SK-N-SH (cell line): ENCODE results near the gene B3GALT5.

Experiments used
- CTCF ChIP-seq: fragments of 200-600 bp; sonication (generic); IDR thresholded peaks from 2 replicates; pipeline ENCODE4 v1.6.1; 2017; ENCODE audit warnings: antibody characterized with exemption, mild to moderate bottlenecking, moderate library complexity
- POLR2AphosphoS5 ChIP-seq: IDR thresholded peaks from 2 replicates; pipeline ENCODE4 v1.6.1; 2012; ENCODE audit warnings: low read depth, low read length
- SMC3 ChIP-seq: IDR thresholded peaks from 2 replicates; pipeline ENCODE4 v1.6.1; 2012; ENCODE audit warnings: low read depth, low read length, improper control_type of control experiment
- YY1 ChIP-seq: IDR thresholded peaks from 2 replicates; pipeline ENCODE4 v1.4.0; 2012; ENCODE audit warnings: low read depth, mild to moderate bottlenecking
- TF ChIP-seq, protein P1 (sequence below): fragments of 150-350 bp; IDR thresholded peaks from 2 replicates; pipeline ENCODE4 v1.6.1; 2017; ENCODE audit warnings: antibody characterized with exemption, low read length, low read depth, borderline replicate concordance
- TF ChIP-seq, protein P2 (sequence below): IDR thresholded peaks from 2 replicates; pipeline ENCODE4 v1.4.0; 2012; ENCODE audit warnings: low read depth, borderline replicate concordance

GRCh38 chr21:39673736-39674135 lies 61.0 kb downstream of the B3GALT5 start:
- TF ChIP-seq, protein P1, sequence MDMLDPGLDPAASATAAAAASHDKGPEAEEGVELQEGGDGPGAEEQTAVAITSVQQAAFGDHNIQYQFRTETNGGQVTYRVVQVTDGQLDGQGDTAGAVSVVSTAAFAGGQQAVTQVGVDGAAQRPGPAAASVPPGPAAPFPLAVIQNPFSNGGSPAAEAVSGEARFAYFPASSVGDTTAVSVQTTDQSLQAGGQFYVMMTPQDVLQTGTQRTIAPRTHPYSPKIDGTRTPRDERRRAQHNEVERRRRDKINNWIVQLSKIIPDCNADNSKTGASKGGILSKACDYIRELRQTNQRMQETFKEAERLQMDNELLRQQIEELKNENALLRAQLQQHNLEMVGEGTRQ = no peak
- no peak for TF ChIP-seq POLR2AphosphoS5
- TF ChIP-seq YY1 = no peak
- TF ChIP-seq, protein P2, sequence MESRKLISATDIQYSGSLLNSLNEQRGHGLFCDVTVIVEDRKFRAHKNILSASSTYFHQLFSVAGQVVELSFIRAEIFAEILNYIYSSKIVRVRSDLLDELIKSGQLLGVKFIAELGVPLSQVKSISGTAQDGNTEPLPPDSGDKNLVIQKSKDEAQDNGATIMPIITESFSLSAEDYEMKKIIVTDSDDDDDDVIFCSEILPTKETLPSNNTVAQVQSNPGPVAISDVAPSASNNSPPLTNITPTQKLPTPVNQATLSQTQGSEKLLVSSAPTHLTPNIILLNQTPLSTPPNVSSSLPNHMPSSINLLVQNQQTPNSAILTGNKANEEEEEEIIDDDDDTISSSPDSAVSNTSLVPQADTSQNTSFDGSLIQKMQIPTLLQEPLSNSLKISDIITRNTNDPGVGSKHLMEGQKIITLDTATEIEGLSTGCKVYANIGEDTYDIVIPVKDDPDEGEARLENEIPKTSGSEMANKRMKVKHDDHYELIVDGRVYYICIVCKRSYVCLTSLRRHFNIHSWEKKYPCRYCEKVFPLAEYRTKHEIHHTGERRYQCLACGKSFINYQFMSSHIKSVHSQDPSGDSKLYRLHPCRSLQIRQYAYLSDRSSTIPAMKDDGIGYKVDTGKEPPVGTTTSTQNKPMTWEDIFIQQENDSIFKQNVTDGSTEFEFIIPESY = no peak
- no peak for TF ChIP-seq CTCF
- TF ChIP-seq SMC3 = no peak
